Activated T-cell treated with anti-CD3 and anti-CD28 coated beads for 4 hours (primary cell): ENCODE data around the gene DSCAM.
"Not testable (repeated sequence)": the region's sequence is repeated elsewhere in the genome, so short reads cannot be mapped to it uniquely, and the experiment has no call there.

Experiments
- DNase-seq: peaks from one replicate; pipeline ENCODE4 v3.0.0-alpha.2; 2020

Gene DSCAM, protein sequence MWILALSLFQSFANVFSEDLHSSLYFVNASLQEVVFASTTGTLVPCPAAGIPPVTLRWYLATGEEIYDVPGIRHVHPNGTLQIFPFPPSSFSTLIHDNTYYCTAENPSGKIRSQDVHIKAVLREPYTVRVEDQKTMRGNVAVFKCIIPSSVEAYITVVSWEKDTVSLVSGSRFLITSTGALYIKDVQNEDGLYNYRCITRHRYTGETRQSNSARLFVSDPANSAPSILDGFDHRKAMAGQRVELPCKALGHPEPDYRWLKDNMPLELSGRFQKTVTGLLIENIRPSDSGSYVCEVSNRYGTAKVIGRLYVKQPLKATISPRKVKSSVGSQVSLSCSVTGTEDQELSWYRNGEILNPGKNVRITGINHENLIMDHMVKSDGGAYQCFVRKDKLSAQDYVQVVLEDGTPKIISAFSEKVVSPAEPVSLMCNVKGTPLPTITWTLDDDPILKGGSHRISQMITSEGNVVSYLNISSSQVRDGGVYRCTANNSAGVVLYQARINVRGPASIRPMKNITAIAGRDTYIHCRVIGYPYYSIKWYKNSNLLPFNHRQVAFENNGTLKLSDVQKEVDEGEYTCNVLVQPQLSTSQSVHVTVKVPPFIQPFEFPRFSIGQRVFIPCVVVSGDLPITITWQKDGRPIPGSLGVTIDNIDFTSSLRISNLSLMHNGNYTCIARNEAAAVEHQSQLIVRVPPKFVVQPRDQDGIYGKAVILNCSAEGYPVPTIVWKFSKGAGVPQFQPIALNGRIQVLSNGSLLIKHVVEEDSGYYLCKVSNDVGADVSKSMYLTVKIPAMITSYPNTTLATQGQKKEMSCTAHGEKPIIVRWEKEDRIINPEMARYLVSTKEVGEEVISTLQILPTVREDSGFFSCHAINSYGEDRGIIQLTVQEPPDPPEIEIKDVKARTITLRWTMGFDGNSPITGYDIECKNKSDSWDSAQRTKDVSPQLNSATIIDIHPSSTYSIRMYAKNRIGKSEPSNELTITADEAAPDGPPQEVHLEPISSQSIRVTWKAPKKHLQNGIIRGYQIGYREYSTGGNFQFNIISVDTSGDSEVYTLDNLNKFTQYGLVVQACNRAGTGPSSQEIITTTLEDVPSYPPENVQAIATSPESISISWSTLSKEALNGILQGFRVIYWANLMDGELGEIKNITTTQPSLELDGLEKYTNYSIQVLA (N-terminal part only)

DNA sequence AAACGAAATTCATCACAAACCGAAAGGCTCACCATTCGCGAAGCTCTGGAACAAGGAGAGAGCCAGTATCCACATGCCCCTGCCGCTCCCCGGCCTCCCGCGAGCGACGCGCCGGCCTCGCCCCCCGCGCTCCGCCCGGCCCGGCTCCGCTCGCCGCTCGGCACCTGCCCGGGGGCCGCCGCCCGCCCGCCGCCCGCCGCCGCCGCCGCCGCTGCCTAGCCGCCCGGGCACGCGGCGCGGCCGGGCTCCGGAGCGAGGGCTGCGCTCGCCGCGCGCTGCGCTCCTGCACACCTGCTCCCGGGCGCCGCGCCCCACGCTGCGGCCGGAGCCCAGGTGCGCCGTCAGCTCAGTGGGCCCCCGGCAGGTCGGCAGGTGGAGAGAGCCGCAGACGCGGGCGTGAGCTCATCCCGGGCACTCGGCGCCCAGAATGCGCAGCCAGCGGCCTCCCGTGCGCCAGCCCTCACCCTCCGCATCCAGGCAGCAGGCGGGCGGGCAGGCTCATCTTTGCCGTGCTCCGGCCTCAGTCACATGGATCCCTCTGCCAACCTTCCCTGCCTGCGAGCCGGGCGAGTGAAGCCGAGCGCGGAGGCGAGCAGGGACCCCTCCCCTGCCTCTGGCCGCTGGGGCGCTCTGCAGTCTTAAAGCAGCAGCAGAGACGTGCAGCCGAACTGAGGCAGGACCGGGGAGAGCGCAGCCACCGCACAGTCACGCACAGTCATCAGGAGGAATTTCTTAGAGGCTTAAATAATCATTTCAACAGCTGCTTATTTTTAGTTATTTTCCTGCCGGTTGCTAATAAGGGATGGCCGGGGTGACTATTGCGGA is at the start of gene DSCAM:
Gene DSCAM (minus strand): TSS at position 572 of the 825 bp plus-strand sequence. CDS start 497 bp downstream, at position 75.
- no peak for DNase-seq

DNA sequence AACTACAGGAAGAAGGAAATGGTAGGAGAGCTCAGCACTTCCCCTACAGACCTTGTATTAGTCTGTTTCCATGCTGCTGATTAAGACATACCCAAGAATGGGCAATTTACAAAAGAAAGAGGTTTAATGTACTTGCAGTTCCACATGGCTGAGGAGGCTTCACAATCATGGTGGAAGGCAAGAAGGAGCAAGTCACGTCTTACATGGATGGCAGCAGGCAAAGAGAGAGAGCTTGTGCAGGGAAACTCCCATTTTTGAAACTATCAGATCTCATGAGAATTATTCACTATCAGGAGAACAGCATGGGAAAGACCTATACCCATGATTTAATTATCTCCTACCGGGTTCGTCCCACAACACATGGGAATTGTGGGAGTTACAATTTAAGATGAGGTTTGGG is 48.7 kb upstream of the DSCAM start:
- DNase-seq = not testable (repeated sequence)

DNA sequence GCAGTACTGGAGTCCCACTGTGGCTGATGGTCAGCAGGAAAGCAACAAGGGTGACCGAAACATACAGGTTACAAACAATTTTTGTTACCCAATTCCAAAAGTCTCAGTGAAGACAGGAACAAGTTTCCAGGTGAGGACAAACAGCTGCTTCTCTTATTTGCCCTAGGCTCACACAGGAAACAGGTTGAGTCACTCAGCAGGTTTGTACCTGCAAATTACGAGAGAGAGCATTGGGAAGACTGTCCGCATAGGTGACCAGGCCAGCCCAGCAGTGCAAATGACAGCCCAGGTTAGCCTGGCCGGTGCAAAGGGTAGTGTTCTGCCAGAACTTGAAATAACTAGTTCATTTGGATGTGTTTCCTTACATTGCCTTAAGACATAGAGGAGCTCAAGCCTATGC is 40.0 kb upstream of the DSCAM start:
- DNase-seq = no peak

DNA sequence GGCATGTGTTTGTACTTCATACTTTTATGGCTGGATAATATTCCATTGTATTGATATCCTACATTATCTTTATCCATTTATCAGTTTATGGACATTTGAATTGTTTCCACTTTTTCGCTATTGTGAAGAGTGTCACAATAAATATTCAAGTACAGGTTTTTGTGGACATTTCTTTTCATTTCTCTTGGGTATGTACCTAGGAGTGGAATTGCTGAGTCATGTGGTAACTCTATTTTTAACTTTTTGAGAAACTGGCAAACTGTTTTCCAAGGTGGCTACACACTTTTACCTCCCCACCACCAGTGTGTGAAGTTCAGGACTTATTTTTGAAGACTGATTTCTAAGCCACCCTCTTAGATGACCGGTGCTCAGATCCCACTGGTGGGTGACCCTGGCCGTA is 39.0 kb upstream of the DSCAM start:
- no peak for DNase-seq

DNA sequence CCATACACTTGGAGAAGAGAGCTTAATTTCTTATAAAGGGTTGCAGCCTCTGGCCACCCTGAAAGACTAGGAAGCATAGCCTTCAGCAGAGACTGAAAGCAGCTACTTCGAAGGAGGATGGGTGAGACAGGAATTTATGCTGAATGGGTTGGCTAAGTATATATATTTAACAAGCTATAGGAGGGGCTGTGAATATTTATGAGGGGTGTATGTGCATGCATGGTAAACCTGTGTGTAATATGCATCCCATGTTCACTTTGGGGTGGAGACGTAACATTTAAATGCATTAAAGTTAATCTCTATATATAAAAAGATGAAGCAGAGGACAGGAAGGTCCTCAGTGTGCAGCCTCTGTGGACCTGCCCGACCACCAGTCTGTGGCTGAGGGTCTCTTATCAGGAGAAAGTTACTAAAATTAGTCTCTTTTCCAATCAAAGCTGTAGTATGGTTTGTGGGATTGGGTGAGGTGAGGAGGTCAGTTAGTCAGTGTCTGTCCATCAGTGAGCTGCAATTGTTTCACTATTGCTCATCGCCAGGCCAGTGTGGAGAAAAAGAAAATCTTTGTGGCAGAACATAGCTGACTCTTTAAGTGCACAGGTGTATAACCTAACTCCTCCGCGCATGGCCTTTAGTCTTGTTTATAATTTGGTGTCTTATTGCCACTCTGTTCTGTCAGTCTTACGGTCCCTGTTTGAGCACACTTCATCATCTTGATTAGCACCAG is 35.4 kb upstream of the DSCAM start:
- DNase-seq = no peak

DNA sequence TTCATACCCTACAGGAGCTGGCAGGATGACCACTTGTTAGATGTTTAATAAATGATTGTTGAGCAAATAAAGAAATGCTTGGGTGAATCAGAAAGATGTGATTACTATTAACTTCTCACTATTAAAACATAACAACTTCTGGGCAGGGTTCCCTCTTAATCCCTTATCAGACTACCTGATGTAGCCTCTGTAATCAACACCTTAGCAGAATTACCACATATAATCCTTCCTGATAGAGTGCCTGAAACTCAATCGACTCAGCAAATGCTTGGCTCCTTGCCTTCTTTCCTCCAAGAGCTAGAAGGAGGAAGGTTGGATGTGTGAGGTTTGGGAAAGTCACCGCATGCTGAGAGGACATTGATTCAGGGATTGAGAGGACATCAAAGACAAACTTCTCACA is 34.8 kb upstream of the DSCAM start:
- DNase-seq = no peak

DNA sequence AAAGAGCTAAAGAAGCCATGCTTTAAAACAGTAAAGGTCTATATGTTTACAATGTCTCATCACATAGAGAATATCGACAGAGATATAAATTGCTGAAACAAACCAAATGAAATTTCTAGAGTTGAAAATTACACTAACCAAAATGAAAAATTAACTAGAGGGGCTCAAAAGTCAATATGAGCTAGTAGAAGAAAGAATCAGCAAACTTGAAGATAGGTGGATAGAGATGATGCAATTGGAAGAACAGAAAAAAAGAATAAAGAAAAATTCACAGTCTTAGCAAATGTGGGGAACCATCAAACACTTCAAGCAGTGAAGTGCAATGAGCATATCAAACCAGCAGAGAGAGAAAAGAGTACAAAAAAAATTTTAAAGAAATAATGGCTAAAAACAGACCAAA is 24.1 kb upstream of the DSCAM start:
- DNase-seq = no peak

DNA sequence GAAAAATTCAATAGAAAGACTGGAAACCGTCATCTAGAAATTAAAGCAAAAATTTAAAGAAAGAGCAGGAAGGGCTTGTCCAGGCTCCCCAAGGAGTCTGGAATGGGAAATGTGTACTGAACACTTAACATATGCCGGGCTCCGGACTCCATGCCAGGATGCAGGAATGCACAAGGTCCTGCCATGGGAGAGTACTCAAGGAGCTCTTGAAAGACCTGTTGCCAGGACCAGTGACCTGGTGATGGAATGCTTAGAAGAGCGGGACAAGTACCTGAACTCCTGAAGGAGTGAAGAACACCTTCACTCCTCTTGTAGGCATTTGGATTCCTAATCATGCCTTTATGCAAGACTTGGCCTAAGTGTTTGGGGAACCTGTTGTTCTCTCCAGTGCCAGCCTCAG is 16.9 kb upstream of the DSCAM start:
- no peak for DNase-seq

DNA sequence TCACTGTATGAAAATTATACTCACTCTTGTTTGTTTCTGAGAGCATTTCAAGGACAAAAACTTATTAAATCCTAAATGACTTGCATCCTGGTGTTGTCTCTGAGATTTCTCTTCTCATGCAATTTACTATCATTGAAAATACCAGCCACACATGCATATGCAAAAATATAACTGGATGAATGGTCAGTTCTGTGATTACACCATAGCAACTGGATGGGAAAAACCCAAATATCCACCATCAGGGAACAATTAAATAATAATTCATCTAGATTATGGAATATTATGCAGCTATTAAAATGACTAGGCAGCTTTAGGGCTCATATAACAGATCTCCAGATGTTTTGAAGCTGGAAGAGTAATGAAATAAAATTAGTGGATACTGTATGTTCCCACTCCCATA is 11.6 kb upstream of the DSCAM start:
- no peak for DNase-seq

DNA sequence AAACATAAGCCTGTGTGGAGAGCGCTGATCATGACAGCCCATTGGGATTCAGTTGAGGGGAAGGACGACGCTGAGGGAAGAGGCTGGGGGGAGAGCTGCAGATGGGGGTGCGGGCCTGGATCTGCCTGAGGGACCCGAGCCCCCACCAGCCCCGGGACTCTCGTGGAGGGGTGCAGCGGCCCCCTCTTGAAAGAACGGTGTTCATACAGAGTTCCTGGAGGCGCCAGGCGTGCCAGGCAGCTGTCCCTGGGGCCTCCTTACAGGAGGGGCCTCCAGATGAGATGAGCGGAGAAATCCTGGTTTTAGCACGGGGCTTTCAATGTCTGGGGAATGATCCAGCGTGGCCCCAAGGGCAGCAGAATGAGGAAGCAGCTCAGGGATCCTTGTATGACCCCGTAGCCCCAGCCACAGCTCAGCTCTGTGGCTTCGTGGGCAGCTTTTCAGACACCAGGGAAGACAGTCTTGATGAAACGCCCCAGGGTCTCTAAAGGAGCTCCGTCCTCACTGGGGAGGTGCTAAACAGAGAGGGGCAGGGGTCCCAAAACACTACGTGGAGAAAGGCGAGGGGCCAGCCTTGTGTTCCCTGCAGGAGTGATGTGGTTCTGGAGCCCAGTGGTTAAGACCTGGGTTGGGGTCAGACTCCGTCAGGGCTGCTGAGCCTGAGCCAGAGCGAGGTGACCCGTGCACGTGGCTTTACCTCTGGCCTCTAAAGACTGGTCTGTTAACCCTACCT is 7.2 kb upstream of the DSCAM start:
- no peak for DNase-seq

DNA sequence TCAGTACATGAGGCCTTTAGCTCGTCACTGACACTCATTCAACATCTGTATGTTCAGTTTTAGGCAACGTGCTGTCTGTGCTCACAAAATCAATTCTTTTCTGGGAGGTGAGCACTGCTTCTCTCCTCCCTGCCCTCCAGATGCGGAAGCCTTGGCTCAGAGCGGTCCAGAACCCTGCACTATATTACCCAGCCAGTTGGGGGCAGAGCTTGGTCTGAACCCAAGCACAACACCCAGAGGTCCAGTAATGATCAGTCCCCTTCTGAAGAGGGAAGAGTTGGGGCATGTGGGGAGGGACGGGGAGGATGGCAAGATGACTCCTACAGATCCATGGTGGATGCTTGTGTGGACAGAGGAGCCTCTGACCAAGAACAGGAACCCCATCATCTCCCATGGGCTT is 5.6 kb upstream of the DSCAM start:
- DNase-seq = no peak

DNA sequence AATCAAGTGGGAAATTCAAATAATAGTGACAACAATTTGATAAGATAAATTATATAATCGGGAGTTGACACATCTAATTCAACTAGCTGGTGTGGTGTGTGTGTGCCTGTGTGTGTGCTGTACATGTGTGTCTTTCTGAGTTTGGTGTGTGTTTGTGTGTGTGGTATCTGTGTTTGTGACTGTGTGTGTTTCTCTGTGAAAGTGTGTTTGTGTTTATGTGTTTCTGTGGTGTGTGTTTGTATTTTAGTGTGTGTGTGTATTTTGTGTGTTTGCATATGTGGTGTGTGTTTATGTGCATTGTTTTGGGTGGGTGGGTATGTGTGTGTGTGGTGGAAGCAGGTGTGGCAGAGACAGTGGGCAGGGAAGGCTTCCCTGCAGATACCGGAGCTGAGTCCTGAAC is 4.8 kb upstream of the DSCAM start:
- DNase-seq = no peak

DNA sequence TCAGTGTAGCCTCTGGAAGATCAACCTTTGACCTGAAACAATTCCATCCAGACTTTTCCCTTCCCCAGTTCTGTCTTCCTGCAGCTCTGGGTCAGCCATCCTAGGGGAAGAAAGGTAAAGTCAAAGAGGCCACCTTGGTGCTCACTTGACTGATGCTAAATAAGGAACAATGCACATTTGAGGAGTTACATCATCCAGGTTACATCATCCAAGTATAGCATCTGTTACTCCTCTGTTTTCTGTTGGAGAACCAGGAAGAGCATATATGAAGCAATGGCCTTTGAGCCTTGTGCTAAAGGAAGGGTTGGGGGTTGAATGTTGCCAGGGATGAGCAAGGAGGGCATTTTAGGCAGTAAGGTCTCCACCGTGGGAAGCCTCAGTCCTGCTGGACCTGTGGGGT is 3.1 kb upstream of the DSCAM start:
- DNase-seq = no peak

DNA sequence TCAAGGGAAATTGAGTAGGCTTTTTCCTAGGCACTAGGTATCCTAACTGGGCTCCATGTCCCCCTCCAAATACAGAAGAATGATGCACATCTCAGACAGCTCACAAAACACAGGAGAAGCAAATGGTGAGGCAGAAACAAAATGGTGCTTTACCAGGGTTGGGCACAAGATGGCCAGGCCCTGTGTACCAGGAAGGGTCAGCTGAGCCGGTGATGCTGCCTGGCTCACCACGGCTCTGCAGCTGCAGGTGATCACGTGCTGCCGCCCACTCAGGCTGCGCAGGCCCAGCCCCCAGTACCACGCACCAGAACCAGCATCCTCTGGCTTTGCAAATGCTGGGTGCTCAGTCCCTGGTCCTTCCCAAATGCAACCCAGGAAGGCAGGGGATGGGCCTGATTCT is 993 bp upstream of the DSCAM start:
- no peak for DNase-seq

DNA sequence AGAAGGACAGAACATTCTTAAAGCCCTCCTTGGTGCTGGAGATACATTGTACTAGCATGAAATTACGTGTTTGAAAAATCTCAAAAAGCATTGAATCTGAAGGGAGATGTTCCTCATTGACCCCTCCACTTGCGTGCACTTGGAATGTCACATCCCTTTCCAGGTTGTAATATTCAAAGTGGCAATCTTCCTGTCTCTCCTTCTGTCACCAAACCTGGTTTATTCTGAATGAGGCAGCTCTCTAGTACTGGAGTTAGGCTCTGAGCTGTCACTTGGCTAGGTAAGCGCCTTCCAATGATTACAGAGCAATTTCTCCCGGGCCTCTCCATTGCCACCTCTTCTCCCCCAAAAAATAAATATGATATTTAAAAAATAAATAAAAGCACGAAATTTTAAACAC is 855 bp downstream of the DSCAM start:
- no peak for DNase-seq

DNA sequence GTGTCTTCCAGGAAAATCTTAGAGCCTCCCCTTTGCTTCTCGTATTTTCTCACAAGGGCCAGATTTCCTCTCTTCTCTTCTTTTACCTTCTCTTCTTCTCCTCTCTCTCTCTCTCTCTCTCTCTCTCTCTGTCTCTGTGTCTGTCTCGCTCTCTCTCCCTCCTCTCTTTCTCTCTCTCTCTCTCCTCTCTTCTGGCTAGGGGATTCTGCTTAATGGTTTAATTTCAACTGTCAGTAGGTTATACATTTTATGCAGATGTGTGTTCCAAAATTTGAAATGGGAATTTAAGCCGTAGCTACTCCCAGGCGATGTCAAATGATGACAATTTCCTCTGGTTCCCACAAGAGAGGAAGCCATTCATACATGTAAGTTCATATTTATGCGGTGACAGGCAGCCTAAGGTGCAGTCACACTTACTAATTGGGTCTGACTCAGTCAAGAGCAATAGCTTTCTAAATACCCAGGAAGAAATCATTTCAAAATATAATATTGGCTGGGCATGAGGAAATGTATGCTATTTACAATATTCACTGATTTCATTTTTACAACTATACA is 1.4 kb downstream of the DSCAM start:
- DNase-seq = no peak

DNA sequence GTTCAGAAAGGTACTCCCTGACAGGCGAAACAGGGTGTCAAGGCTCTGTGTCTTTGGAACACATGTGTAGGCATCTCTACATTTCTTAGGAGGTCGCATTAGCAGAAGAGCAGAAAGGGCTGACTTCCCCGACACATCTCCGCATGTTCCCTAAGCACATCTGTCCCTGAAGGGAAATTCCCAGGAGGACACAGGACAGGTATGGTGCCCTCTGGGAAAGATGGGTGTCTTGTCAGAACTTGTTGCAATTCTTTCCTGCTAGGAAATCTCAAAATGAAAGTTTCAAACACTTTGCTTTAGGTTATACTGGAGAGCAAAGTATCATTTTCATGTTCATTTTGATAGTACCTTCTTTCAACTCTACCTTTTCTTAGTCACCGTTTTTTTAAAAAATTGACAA is 2.0 kb downstream of the DSCAM start:
- DNase-seq = no peak

DNA sequence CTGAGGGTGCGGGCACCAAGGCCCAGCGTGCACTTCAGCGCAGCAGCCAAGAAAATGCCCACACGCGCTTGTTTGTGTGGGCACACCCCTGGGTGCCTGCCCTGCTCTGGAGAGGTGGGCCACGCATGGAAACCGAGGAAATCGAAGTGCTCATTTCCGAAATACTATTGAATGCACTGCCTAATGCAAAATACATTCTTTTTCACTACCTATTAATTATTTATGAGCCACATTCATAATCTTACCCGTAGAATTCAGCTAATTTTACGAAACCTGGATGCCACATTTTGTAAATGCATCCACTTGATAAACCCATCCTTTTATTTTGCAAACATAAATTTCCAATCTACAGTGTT is 4.8 kb downstream of the DSCAM start:
- DNase-seq = no peak

DNA sequence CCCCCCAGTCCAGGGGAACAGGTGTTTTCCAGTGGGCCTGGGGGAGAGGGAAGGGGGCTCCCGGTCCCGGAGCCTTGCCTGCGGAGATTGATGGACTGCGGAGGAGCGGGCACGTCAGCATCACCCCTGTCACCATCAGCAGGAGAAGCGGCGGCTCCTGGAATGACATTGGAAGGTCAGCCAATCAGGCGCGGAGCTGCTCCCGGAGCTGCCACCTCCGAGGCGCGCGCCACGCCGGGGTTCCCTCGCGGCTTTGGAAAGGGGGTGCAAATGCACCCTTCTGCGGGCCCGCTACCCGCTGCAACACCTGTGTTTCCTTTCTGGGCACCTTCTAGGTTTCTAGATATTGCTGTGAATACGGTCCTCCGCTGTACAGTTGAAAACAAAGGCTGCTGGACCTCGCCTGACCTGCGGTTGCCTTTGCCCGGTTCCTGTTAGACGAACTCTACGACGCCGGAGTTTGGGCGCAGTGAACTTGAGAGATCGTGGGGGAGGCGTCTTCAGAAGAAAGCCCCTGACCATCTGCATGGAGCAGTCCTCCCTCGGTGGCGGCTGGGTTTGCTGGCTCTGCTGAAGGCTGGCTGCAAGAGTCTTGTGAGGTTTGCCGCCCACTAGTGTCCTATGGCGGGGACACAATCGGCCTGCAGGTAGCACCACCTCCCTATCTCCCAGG is 5.3 kb downstream of the DSCAM start:
- DNase-seq = no peak

DNA sequence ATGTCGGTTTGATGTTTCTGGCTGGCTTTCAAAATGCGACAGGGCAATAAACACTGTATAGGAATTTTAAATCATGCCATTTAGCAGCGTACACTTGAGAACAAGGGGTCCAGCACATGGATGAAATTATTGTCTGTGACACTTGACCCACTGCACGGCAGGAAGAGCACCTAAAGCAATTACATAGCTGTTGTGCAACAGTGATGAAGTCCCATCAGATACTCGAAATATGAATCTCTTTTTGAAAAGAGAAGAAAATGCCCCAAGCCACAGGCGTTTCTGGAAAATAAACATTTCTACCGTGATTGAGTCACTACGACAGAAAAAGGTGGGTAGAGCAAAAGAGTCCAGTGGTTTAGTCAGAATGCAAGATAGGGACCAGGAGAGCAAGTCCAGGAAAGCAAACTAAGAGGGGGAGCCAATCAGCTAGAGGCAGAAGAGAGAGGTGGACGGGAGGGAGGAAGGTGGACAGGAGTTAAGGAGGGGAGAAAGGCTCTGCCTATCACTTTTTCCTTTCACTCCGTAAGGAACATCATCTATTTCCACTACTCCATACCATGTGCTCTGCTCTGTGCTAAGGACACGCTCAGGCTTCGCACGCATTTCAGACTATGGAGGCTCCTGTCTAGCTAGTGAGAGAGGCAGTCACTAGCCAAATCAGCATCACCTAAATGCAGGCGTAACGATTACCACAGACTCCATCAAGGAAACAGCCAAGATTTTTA is 6.4 kb downstream of the DSCAM start:
- DNase-seq = no peak
